ENCODE measurements around the gene HLA-B.
"Not testable (repeated sequence)": the region's sequence is repeated elsewhere in the genome, so short reads cannot be mapped to it uniquely, and the experiment has no call there.

HLA-B gene

GRCh38 chr6:31383149-31383548 lies 26.2 kb upstream of the HLA-B start:
- DNase-seq (ENCODE audit: low read depth) = no peak

DNA sequence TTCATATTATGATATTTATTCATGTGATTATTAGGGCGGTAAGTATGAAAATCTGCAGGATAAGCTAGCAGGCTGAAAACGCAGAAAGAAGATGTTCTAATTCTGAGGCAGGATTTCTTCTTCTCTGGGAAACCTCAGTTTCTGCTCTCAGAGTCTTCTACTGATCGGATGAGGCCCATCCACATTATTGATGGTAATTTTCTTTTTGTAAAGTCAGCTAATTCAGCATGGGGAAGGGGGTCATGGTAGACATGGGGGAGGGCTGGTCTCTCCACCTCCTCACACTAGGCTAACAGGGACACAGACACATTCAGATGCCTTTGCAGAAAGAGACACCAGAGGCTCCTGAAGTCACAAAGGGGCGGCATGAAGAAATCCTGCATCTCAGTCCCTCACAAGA lies 24.7 kb upstream of the HLA-B start:
- DNase-seq (ENCODE audit: low read depth) = no peak

GRCh38 chr6:31379850-31380249 lies 22.9 kb upstream of the HLA-B start:
- no peak for DNase-seq (ENCODE audit: low read depth)

DNA sequence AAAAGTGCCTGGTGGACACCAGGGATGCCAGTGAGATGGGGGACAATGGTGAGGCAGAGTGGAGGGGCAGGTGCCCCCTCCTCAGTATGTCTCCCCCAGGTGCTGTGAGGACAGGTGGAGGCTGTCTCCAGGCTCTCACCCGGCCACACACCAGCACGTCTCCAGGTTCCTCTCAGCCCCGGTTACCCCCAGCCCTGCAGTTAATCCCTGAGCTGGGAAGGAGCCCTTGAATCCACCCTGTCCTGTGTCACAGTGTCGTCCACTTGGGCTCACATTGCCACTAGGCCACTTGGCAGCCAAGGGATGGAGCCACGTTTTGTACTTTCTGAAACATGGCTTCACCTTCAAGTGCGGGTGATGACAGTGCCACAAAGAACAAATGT lies 21.7 kb upstream of the HLA-B start:
- no peak for DNase-seq (ENCODE audit: low read depth)

- DNase-seq (ENCODE audit: low read depth) = no peak
Measured at GRCh38 chr6:31378062-31378720, 21.2 kb upstream of the HLA-B start.

DNA sequence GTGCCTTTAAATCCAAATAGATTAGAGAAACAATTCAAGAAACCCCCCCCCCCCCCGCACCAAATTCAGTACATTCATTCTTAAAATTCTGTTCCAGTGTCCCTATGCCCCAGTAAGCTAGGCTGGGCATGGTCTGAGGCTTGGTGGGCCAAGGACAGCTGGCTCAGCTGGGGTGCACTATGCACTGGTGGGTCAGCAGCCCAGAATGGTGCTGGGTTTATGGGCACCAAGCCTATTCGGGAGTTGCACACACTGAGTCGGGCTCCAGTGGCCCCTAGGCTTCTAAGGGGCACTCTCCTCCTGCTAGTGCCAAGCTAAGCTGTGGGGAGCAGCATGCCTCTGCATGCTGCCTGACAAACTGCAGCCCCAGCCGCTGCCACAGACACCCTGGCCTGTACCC lies 20.1 kb upstream of the HLA-B start:
- DNase-seq (ENCODE audit: low read depth) = no peak

- DNase-seq (ENCODE audit: low read depth) = no peak
Measured at GRCh38 chr6:31375699-31376098, 18.7 kb upstream of the HLA-B start.

GRCh38 chr6:31374118-31374517 lies 17.1 kb upstream of the HLA-B start:
- DNase-seq (ENCODE audit: low read depth) = not testable (repeated sequence)

GRCh38 chr6:31368461-31368860 lies 11.5 kb upstream of the HLA-B start:
- no peak for DNase-seq (ENCODE audit: low read depth)

GRCh38 chr6:31366693-31367470 lies 9.9 kb upstream of the HLA-B start:
- peak; percentile 81 for DNase-seq (ENCODE audit: low read depth)

- no peak for DNase-seq (ENCODE audit: low read depth)
Measured at GRCh38 chr6:31365864-31366263, 8.9 kb upstream of the HLA-B start.

DNA sequence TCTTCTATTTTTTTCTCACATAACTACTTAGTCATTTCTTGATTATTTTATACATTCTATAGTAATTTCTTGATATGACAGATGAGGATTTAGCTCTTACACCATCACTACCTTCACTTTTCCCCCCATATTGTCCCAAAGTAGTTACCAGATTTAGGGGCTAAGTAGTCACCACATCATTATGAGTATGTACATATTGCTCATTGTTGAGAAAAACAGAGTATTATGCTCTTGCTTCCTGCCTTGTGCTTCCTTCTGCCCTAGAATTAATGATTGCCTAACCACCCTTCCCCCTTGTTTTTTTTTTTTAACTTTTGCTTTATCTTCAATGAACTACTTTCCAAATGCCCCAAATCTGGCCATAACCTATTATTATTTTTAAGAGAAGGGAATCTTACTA lies 6.8 kb upstream of the HLA-B start:
- DNase-seq (ENCODE audit: low read depth) = no peak

DNA sequence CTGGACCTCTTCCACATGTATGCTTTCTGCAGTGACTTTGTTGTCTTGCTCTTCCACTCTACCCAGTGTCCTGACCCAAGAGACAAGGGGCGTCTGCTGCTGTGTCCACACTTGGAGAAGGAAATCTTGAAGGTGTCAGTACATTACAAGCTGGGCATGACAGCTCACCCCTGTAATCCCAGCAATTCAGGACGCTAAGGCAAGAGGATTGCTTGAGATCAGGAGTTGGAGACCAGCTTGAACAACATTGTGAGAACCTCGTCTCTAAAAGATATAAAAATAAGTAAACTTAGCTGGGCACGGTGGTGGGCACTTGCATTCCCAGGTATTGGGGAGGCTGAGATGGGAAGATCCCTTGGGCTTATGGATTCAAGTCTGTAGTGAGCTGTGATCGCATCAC lies 5.8 kb upstream of the HLA-B start:
- no peak for DNase-seq (ENCODE audit: low read depth)

DNA sequence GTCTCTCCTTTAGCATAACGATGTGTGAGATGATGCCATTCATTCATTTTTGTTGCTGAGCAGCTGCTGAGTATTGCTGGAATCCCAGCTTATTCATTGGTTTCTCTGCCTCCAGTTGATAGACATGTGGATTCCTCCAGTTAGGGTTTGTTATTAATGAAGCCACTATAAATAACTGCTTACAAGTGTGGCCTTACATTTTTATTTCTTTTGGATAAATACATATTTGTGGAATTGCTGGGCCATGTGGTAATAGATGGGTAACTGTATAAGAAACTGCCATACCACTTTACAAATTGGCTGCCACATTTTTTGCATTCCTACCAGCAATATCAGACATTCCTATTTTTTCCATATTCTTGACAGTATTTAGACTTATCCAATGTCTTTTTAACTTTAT lies 2.6 kb upstream of the HLA-B start:
- no peak for DNase-seq (ENCODE audit: low read depth)

GRCh38 chr6:31358302-31358701 lies 1.3 kb upstream of the HLA-B start:
- DNase-seq (ENCODE audit: low read depth) = no peak

GRCh38 chr6:31357886-31358285 lies 907 bp upstream of the HLA-B start:
- DNase-seq (ENCODE audit: low read depth) = no peak

DNA sequence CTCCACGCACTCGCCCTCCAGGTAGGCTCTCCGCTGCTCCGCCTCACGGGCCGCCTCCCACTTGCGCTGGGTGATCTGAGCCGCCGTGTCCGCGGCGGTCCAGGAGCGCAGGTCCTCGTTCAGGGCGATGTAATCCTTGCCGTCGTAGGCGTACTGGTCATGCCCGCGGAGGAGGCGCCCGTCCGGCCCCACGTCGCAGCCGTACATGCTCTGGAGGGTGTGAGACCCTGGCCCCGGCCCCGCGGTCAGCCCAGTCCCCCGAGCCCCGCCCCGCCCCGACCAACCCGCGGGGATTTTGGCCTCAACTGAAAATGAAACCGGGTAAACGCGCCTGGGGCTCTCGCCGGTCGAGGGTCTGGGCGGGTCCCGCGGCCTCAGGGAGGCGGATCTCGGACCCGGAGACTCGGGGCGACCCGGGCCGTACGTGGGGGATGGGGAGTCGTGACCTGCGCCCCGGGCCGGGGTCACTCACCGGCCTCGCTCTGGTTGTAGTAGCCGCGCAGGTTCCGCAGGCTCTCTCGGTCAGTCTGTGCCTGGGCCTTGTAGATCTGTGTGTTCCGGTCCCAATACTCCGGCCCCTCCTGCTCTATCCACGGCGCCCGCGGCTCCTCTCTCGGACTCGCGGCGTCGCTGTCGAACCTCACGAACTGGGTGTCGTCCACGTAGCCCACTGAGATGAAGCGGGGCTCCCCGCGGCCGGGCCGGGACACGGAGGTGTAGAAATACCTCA lies 598 bp downstream of the HLA-B start:
- no peak for DNase-seq (ENCODE audit: low read depth)

DNA sequence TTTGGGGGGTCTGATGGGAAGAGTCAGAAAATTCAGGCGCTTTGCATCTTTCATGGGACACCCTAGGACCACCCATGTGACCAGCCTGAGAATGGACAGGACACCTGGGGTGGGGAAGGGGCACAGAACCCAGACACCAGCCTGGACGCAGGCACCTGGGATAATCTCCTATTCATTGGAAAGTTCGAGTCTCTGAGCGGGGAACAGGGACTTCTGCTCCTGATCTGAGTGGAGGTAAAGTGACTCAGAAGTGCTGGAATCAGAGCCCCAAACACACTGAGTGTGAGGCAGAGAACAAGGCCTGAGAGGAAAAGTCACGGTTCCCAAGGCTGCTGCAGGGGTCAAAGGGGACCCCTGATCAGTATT lies 1.4 kb downstream of the HLA-B start:
- DNase-seq (ENCODE audit: low read depth) = no peak

- no peak for DNase-seq (ENCODE audit: low read depth)
Measured at GRCh38 chr6:31354864-31355582, 2.0 kb downstream of the HLA-B start.

GRCh38 chr6:31354158-31354863 lies 2.7 kb downstream of the HLA-B start:
- no peak for DNase-seq (ENCODE audit: low read depth)

GRCh38 chr6:31353384-31353945 lies 3.5 kb downstream of the HLA-B start:
- DNase-seq (ENCODE audit: low read depth) = no peak
